H1 (cell line): ENCODE data around the gene NOX5. TPM values are rescaled to one million over a fixed set of nuclear protein-coding genes. Genes with fewer than 3 reads are reported as not detected.

Experiments
- CTCF ChIA-PET: fragments of 300-600 bp; sonication (Branson Sonifier 250); formaldehyde crosslinking; loops from one replicate; lab custom pipeline; 2021; ENCODE audit not compliant: partially characterized antibody; lab: Charles Lee
- POLR2A ChIA-PET: fragments of 300-600 bp; sonication (Branson Sonifier 250); formaldehyde crosslinking; loops from one replicate; lab custom pipeline; 2021; ENCODE audit warnings: inconsistent platforms; ENCODE audit not compliant: partially characterized antibody; lab: Charles Lee
- DNase-seq, 2 experiments: peaks; one replicate each; pipeline versions ENCODE4 v3.0.0 to v3.0.0-alpha.2; 2010 to 2022; ENCODE audit warnings: low spot score in 2 of 2, low read depth in 1 of 2, mixed read lengths in 1 of 2
- FAIRE-seq: peaks from 2 replicates; lab custom pipeline; 2011; peaks lifted over from hg19 to GRCh38; lab: Jason Lieb, UNC
- H2AFZ ChIP-seq: 2 replicates; pipeline ENCODE4 v1.8.1; 2012; ENCODE audit warnings: low read length, inconsistent platforms
- H2AK5ac ChIP-seq: 2 replicates; pipeline ENCODE4 v1.6.1; 2013; ENCODE audit warnings: low read depth, low read length
- H2BK120ac ChIP-seq: replicated peaks from 2 replicates; pipeline ENCODE3; 2013; ENCODE audit warnings: low read depth, low read length, inconsistent platforms
- H2BK12ac ChIP-seq: 2 replicates; pipeline ENCODE4 v1.6.1; 2013; ENCODE audit warnings: low read depth, low read length
- H2BK15ac ChIP-seq: 2 replicates; pipeline ENCODE4 v1.6.1; 2013; ENCODE audit warnings: low read length
- H2BK20ac ChIP-seq: 2 replicates; pipeline ENCODE4 v1.6.1; 2013; ENCODE audit warnings: low read length
- H2BK5ac ChIP-seq: 2 replicates; pipeline ENCODE4 v1.6.1; 2013; ENCODE audit warnings: low read depth, low read length
- H3K14ac ChIP-seq: 2 replicates; pipeline ENCODE4 v1.6.1; 2013; ENCODE audit warnings: inconsistent platforms; ENCODE audit not compliant: insufficient read length
- H3K18ac ChIP-seq: 2 replicates; pipeline ENCODE4 v1.6.1; 2013; ENCODE audit warnings: low read length; ENCODE audit errors: extremely low read depth
- H3K23ac ChIP-seq: 2 replicates; pipeline ENCODE4 v1.6.1; 2013; ENCODE audit warnings: inconsistent platforms; ENCODE audit not compliant: insufficient read length
- H3K23me2 ChIP-seq: 2 replicates; pipeline ENCODE4 v1.6.1; 2013; ENCODE audit warnings: low read depth, low read length
- H3K27ac ChIP-seq: 2 replicates; pipeline ENCODE4 v1.6.1; 2011; ENCODE audit warnings: low read depth, low read length, inconsistent platforms
- H3K27me3 ChIP-seq, 4 experiments: replicated peaks in 1 of 4; 1 replicate in 1 of 4; 2 replicates in 3 of 4; pipeline versions ENCODE4 v1.6.1 to v1.8.1; 2011 to 2013; ENCODE audit warnings: low read length in 3 of 4, mild to moderate bottlenecking in 3 of 4, inconsistent platforms in 2 of 4, mixed read lengths in 2 of 4, moderate library complexity in 1 of 4; ENCODE audit not compliant: control insufficient read depth in 3 of 4, insufficient read depth in 3 of 4; ENCODE audit errors: extremely low read depth in 1 of 4
- H3K36me3 ChIP-seq, 4 experiments: 2 replicates each; pipeline versions ENCODE4 v1.6.1 to v1.8.1; 2011 to 2013; ENCODE audit warnings: mild to moderate bottlenecking in 4 of 4, low read length in 3 of 4, moderate library complexity in 2 of 4, control low read depth in 1 of 4, inconsistent platforms in 1 of 4; ENCODE audit not compliant: insufficient read depth in 4 of 4, control insufficient read depth in 2 of 4
- H3K4ac ChIP-seq: replicated peaks from 2 replicates; pipeline ENCODE3; 2013; ENCODE audit warnings: low read length, low read depth, mixed read lengths, inconsistent platforms; ENCODE audit not compliant: insufficient read length
- H3K4me1 ChIP-seq, 4 experiments: replicated peaks in 1 of 4; 1 replicate in 1 of 4; 2 replicates in 3 of 4; pipeline versions ENCODE4 v1.6.1 to v1.8.1; 2011 to 2013; ENCODE audit warnings: low read length in 3 of 4, inconsistent platforms in 2 of 4, mixed read lengths in 1 of 4; ENCODE audit not compliant: insufficient read depth in 4 of 4, control insufficient read depth in 3 of 4
- H3K4me2 ChIP-seq, 2 experiments: 2 replicates each; pipeline versions ENCODE4 v1.6.1 to v1.8.1; 2011 to 2013; ENCODE audit warnings: low read depth in 2 of 2, low read length in 2 of 2, control low read depth in 1 of 2, inconsistent platforms in 1 of 2, mild to moderate bottlenecking in 1 of 2; ENCODE audit not compliant: insufficient read depth in 1 of 2
- H3K4me3 ChIP-seq, 4 experiments: fragments of 200-600, 300-600 bp in 1 of 4; sonication (generic), shearing (Covaris generic), sonication (Bioruptor Twin) in 1 of 4; 2 replicates each; pipeline versions ENCODE4 v1.5.1 to v1.8.1; 2011 to 2016; ENCODE audit warnings: low read length in 4 of 4, low read depth in 3 of 4, control low read depth in 2 of 4, inconsistent platforms in 2 of 4, mild to moderate bottlenecking in 2 of 4, mixed read lengths in 1 of 4, moderate library complexity in 1 of 4; ENCODE audit not compliant: insufficient read depth in 2 of 4; ENCODE audit errors: extremely low read depth in 1 of 4
- H3K56ac ChIP-seq: replicated peaks from 2 replicates; pipeline ENCODE3; 2013; ENCODE audit warnings: low read depth, mild to moderate bottlenecking, mixed read lengths, low read length, inconsistent platforms; ENCODE audit not compliant: insufficient read length
- H3K79me1 ChIP-seq: 2 replicates; pipeline ENCODE4 v1.6.1; 2013; ENCODE audit warnings: low read depth, low read length, control low read depth
- H3K79me2 ChIP-seq, 2 experiments: 2 replicates each; pipeline versions ENCODE4 v1.6.1 to v1.8.1; 2012 to 2013; ENCODE audit warnings: low read length in 2 of 2, mild to moderate bottlenecking in 2 of 2, inconsistent platforms in 1 of 2; ENCODE audit not compliant: insufficient read depth in 2 of 2, control insufficient read depth in 1 of 2
- H3K9ac ChIP-seq, 4 experiments: replicated peaks in 1 of 4; 1 replicate in 1 of 4; 2 replicates in 3 of 4; pipeline versions ENCODE4 v1.6.1 to v1.8.1; 2011 to 2013; ENCODE audit warnings: low read depth in 3 of 4, low read length in 3 of 4, control low read depth in 2 of 4, mild to moderate bottlenecking in 2 of 4, moderate library complexity in 2 of 4, inconsistent platforms in 1 of 4; ENCODE audit errors: extremely low read depth in 1 of 4
- H3K9me3 ChIP-seq, 2 experiments: 2 replicates each; pipeline versions ENCODE4 v1.6.1 to v1.8.1; 2012 to 2013; ENCODE audit warnings: mild to moderate bottlenecking in 2 of 2, moderate library complexity in 2 of 2, control low read depth in 1 of 2, inconsistent platforms in 1 of 2, low read depth in 1 of 2, low read length in 1 of 2, mixed read lengths in 1 of 2; ENCODE audit not compliant: insufficient read depth in 2 of 2
- H4K20me1 ChIP-seq, 2 experiments: replicated peaks in 1 of 2; 2 replicates each; pipeline versions ENCODE3 to v1.8.1; 2011 to 2013; ENCODE audit warnings: inconsistent platforms in 2 of 2, low read length in 2 of 2, mild to moderate bottlenecking in 1 of 2; ENCODE audit not compliant: insufficient read depth in 2 of 2, control insufficient read depth in 1 of 2
- H4K5ac ChIP-seq: 2 replicates; pipeline ENCODE4 v1.6.1; 2013; ENCODE audit warnings: low read length, low read depth, mixed read lengths, inconsistent platforms; ENCODE audit not compliant: insufficient read length
- H4K8ac ChIP-seq: 2 replicates; pipeline ENCODE4 v1.8.0; 2013; ENCODE audit warnings: mild to moderate bottlenecking, moderate library complexity, low read length, inconsistent platforms; ENCODE audit not compliant: insufficient read depth; ENCODE audit errors: extremely low read depth
- H4K91ac ChIP-seq: replicated peaks from 2 replicates; pipeline ENCODE3; 2013; ENCODE audit warnings: low read length, mixed read lengths, inconsistent platforms; ENCODE audit not compliant: insufficient read length
- ATF2 ChIP-seq: IDR thresholded peaks from 2 replicates; pipeline ENCODE4 v1.6.1; 2012; ENCODE audit warnings: low read length, inconsistent platforms
- CBX5 ChIP-seq: fragments of 300-800, 300-1000 bp; sonication (generic); IDR thresholded peaks from 2 replicates; pipeline ENCODE4 v1.7.1; 2016; ENCODE audit warnings: antibody characterized with exemption, low read length, low read depth
- EP300 ChIP-seq, 2 experiments: IDR thresholded peaks; 1 replicate in 1 of 2; 2 replicates in 1 of 2; pipeline ENCODE4 v1.6.1; 2011 to 2012; ENCODE audit warnings: low read depth in 2 of 2, low read length in 2 of 2, mild to moderate bottlenecking in 2 of 2, borderline replicate concordance in 1 of 2, inconsistent platforms in 1 of 2, moderate library complexity in 1 of 2
- FOSL1 ChIP-seq: IDR thresholded peaks from 2 replicates; pipeline ENCODE4 v1.6.1; 2011; ENCODE audit warnings: mild to moderate bottlenecking, low read depth, low read length, moderate library complexity; ENCODE audit not compliant: insufficient read depth
- GTF2F1 ChIP-seq: IDR thresholded peaks from 2 replicates; pipeline ENCODE4 v1.6.1; 2012; ENCODE audit warnings: low read depth, low read length, improper control_type of control experiment, borderline replicate concordance
- HDAC2 ChIP-seq, 2 experiments: fragments of 300-600 bp in 1 of 2; sonication (generic) in 1 of 2; IDR thresholded peaks; 2 replicates each; pipeline ENCODE4 v1.6.1; 2011 to 2012; ENCODE audit warnings: low read depth in 2 of 2, low read length in 2 of 2, mild to moderate bottlenecking in 2 of 2, moderate library complexity in 2 of 2, borderline replicate concordance in 1 of 2, inconsistent platforms in 1 of 2
- HDAC6 ChIP-seq: IDR thresholded peaks from one replicate; pipeline ENCODE4 v1.7.1; 2012; ENCODE audit warnings: low read depth, mild to moderate bottlenecking, inconsistent platforms, low read length, moderate library complexity
- NANOG ChIP-seq: IDR thresholded peaks from 2 replicates; pipeline ENCODE4 v1.6.1; 2011; ENCODE audit warnings: low read length, low read depth, mild to moderate bottlenecking, inconsistent platforms; ENCODE audit not compliant: insufficient read depth, poor library complexity, severe bottlenecking
- RNF2 ChIP-seq: fragments of 200-900, 300-1000 bp; sonication (generic); IDR thresholded peaks from 2 replicates; pipeline ENCODE4 v1.7.1; 2016; ENCODE audit warnings: borderline replicate concordance, low read depth, mild to moderate bottlenecking, antibody characterized with exemption, low read length; ENCODE audit not compliant: poor library complexity, severe bottlenecking; ENCODE audit errors: missing control alignments
- SIN3A ChIP-seq, 2 experiments: IDR thresholded peaks in 1 of 2; conservative IDR thresholded peaks in 1 of 2; 2 replicates each; pipeline ENCODE4 v1.6.1; 2011 to 2012; ENCODE audit warnings: low read length in 2 of 2, improper control_type of control experiment in 1 of 2, low read depth in 1 of 2, mild to moderate bottlenecking in 1 of 2
- SP4 ChIP-seq: IDR thresholded peaks from 2 replicates; pipeline ENCODE4 v1.6.1; 2012; ENCODE audit warnings: low read length, inconsistent platforms
- TAF1 ChIP-seq: IDR thresholded peaks from 2 replicates; pipeline ENCODE4 v1.6.1; 2011; ENCODE audit warnings: mild to moderate bottlenecking, low read depth, low read length
- polyA plus RNA-seq, 7 experiments: library from polyadenylated mRNA; depleted of rRNA in 3 of 7; stranded (reverse) in 5 of 7; unstranded in 2 of 7; fragments of >200 nt in 5 of 7; fragments of 200-250 nt in 2 of 7; gene quantifications; 1 replicate in 5 of 7; 2 replicates in 1 of 7; 4 replicates in 1 of 7; pipeline versions ENCODE4 v1.2.1 to v1.2.3, GENCODE V29; 2011 to 2013; ENCODE audit warnings: missing spikeins in 2 of 7, mixed read lengths in 2 of 7
- total RNA-seq: library from RNA; stranded (reverse); fragmentation: NEBNext Ultra II Directional; extraction: Animal tissue kit (Norgen Biotek cat#: 25700); gene quantifications from 2 replicates; pipeline ENCODE4 v1.2.1, GENCODE V29; 2021

NOX5 gene
- total and polyA plus RNA-seq, 2 of the 8 experiments (the other 6 are each of a cell fraction or from before 2014, with no cell fraction given) = under 0.01 TPM; not detected in 1

- no peak overlapping the region for H2BK15ac ChIP-seq
- ChIA-PET POLR2A (no interaction called here), CTCF (no interaction called here)
- H3K4me3 ChIP-seq = no peak overlapping the region
- H2BK20ac ChIP-seq = no peak overlapping the region
- no peaks in the 10 kb centered on the region for H3K27me3 ChIP-seq
- H3K36me3 ChIP-seq = no peaks in the 10 kb centered on the region
- no peak overlapping the region for H3K23ac ChIP-seq
- H2AFZ ChIP-seq = no peak overlapping the region
- H2AK5ac ChIP-seq = no peak overlapping the region
- H2BK12ac ChIP-seq = no peak overlapping the region
- H3K14ac ChIP-seq = no peak overlapping the region
- no peak overlapping the region for H4K5ac ChIP-seq
- FAIRE-seq = no peak
- H3K18ac ChIP-seq = no peak overlapping the region
- no peak overlapping the region for H4K91ac ChIP-seq
- no peak overlapping the region for H2BK120ac ChIP-seq
- H2BK5ac ChIP-seq = no peak overlapping the region
- H3K56ac ChIP-seq = no peak overlapping the region
- no peaks in the 10 kb centered on the region for H4K20me1 ChIP-seq
- peaks cover 10 to 16% of the 10 kb centered on the region in 2 experiments for H3K9me3 ChIP-seq
- no peaks in the 10 kb centered on the region for H3K79me1 ChIP-seq
- H3K23me2 ChIP-seq = no peaks in the 10 kb centered on the region
- H3K79me2 ChIP-seq = no peaks in the 10 kb centered on the region
- DNase-seq = no peak
- H4K8ac ChIP-seq = no peak overlapping the region
- H3K27ac ChIP-seq = no peak overlapping the region
- H3K4me1 ChIP-seq = no peaks in the 10 kb centered on the region
- no peak overlapping the region for H3K4ac ChIP-seq
- no peak overlapping the region for H3K9ac ChIP-seq
- H3K4me2 ChIP-seq = no peak overlapping the region
- TF ChIP-seq HDAC2 (IDR thresholded peaks at IDR 0.05; ENCODE audit: borderline replicate concordance in 1 of 2, low read depth in 2 of 2, low read length in 2 of 2) (no peak), EP300 (IDR thresholded peaks at IDR 0.05; ENCODE audit: borderline replicate concordance in 1 of 2, low read depth in 2 of 2, low read length in 2 of 2) (no peak), SP4 (no peak), CBX5 (no peak), ATF2 (no peak), HDAC6 (no peak), GTF2F1 (no peak), TAF1 (no peak), SIN3A (conservative IDR thresholded peaks at IDR 0.05 in 1 of 2, IDR thresholded peaks at IDR 0.05 in 1 of 2; ENCODE audit: low read depth in 1 of 2, low read length in 2 of 2) (no peak), RNF2 (no peak), FOSL1 (no peak), NANOG (no peak)
These were observed 45.2 kb upstream of the NOX5 start for GRCh38 chr15:68969298-68969697.
